Panc1 (cell line): Measurements from ENCODE around the gene HS2ST1.

Source experiments
- CTCF ChIP-seq: fragments of 450-650 bp; IDR thresholded peaks from 2 replicates; pipeline ENCODE4 v1.5.1; 2017; ENCODE audit warnings: mild to moderate bottlenecking
- POLR2AphosphoS5 ChIP-seq: IDR thresholded peaks from 2 replicates; pipeline ENCODE4 v1.6.1; 2012; ENCODE audit warnings: mild to moderate bottlenecking, low read depth, low read length, moderate library complexity
- REST ChIP-seq, 2 experiments: IDR thresholded peaks; 2 replicates each; pipeline ENCODE4 v1.6.1; 2011 to 2012; ENCODE audit warnings: low read depth in 2 of 2, control low read depth in 1 of 2, low read length in 1 of 2, mild to moderate bottlenecking in 1 of 2, moderate library complexity in 1 of 2; ENCODE audit not compliant: insufficient read depth in 1 of 2

GRCh38 chr1:87045761-87046304 lies 131.4 kb downstream of the HS2ST1 start:
- no peak for TF ChIP-seq CTCF
- no peak for TF ChIP-seq POLR2AphosphoS5
- no peak for TF ChIP-seq REST (IDR thresholded peaks at IDR 0.05; ENCODE audit: insufficient read depth in 1 of 2, low read depth in 2 of 2, low read length in 1 of 2)
